ENCODE data around the gene GOLGA5.
"Not testable (repeated sequence)": the region's sequence is repeated elsewhere in the genome, so short reads cannot be mapped to it uniquely, and the experiment has no call there.

GOLGA5 gene

GRCh38 chr14:92841930-92842329, 47.8 kb downstream of the GOLGA5 start:
- DNase-seq: no peak

- DNase-seq: no peak
Measured at GRCh38 chr14:92844204-92844603, 50.1 kb downstream of the GOLGA5 start.

DNA sequence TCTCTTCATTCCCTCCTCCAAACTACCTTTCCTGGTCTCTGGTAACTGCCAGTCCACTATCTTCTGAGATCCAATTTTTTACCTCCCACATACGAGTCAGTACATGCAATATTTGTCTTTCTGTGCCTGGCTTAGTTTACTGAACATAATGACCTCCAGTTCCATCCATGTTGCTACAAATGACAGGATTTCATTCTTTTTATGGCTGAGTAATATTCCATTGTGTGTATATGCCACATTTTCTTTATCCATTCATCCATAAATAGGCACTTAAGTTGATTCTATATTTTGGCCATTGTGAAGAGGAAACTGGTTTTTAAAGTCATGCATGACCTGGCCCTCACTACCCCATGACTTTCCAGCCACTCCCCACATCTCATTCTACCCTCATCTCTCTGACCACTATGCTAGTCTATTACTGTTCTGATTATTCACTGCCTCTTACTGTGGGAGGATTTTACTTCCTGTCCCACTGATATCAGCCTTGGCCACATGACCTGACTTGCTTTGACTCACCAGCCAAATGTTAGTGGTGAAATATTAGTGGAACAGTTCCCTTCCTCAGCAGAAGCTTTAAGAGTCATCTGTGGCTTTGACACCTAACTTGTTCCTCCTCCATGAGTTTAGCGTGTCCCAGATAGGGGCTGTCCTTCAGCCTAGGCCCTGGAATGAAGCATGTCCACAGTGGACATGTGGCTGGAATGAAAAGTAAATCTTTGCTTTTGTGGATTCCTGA, 52.2 kb downstream of the GOLGA5 start:
- DNase-seq: no peak

DNA sequence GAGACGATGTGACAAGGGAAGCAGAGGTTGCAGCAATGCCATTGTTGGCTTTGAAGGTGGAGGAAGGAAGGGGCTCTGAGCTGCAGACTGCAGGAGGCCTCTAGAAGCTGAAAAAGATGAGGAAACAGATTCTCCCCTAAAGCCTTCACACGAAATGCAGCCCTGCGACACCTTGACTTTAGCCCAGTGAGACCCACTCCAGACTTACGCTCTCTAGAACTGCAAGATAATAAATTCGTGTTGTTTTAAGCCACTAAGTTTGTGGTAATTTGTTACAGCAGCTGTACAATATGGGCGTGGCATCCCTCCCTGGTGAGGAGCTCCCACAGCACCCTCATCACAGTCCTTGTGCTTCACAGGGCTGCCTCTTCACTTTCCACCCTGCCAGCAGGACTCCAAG, 53.2 kb downstream of the GOLGA5 start:
- no peak for DNase-seq

DNA sequence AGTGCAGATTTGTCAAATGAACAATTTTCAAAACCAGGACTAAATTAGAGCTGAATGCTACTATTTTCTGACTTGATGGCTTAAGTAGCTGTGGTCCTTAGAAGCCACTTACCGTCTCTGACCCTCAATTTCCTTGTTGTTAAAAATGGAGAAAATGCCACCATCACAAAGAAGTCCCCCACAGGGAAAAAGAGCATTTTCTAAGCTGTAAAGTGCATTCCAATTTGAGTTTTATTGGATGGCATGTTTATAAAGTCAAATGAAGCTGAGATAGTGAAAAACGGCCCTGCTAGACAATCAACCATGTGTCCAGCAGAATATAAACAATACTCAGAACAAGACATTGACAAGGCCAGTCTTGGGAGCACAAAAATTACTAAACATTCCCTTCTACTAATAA, 53.6 kb downstream of the GOLGA5 start:
- no peak for DNase-seq

DNA sequence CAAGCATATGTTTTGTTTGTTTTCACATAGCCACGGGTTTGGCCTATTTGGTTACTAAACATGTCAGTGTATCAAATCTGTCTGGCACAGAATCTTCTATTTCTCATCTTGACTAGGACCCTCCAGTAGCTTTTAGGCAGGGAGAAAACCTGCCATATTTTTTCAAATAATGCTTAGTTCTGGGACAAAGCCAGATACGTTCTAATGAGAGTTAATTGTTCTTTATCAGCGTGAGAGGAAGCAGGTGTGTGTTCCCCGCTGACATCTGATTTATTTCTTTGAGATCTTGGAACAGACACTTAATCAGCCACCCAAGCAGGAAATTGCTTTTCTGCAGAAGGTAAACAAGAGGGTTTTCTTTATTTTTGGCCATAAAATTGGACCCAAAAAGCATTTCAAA, 54.8 kb downstream of the GOLGA5 start:
- peak; percentile 98 for DNase-seq

- DNase-seq: no peak
Measured at GRCh38 chr14:92850492-92850891, 56.4 kb downstream of the GOLGA5 start.

- not testable (repeated sequence) for DNase-seq
Measured at GRCh38 chr14:92853136-92853535, 59.0 kb downstream of the GOLGA5 start.

GRCh38 chr14:92860049-92860840, 66.1 kb downstream of the GOLGA5 start:
- no peak for DNase-seq

- no peak for DNase-seq
Measured at GRCh38 chr14:92861856-92862745, 68.0 kb downstream of the GOLGA5 start.

DNA sequence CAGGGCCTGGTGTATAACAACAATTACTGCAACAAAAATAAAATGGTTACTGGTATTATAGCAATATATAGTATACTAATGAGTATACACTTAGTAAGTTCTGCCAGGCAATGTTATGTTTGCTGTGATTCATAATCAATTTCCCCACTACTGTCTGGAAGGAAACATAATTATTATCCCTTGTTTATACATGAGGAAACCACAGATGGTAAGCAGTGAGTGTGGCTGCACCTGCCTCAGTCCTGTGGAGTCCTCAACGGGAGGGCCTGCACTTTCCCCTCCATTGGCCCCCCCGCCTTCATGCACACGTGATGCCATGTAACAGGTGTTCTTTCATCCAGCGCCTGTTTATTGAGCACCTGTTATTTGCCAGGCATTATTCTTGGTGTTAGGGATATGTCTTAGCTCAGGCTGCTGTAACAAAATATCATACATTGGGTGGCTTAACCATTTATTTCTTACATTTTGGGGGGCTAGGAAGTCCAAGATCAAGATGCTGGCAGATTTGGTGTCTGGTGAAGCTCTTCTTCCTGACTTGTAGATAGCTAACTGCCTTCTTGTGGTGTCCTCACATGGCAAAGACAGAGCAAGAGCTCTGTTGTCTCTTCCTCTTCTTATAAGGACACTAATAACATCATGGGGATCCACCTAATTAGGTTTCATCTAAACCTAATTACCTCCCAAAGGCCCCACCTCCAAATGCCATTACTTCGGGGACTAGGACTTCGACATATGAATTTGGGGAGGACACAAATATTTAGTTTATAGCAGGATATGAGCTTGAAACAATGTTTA, 69.4 kb downstream of the GOLGA5 start:
- DNase-seq: peak; percentile 96

DNA sequence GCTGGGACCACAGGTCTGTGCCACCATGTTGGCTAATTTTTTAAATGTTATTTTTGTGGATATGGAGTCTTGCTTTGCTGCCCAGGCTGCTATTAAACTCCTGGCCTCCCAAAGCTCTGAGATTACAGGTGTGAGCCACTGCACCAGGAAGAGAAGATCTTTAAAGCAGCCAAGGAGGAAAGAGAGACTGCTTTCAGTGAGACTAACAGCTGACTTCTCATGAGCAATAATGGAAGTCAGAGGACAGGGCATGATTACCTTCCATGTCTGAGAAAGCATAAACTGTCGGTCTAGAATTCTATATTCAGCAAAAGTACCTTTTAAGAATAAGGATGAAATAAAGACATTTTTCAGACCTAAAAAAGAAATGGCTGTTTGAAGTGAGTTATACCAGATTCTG, 71.6 kb downstream of the GOLGA5 start:
- DNase-seq: no peak

DNA sequence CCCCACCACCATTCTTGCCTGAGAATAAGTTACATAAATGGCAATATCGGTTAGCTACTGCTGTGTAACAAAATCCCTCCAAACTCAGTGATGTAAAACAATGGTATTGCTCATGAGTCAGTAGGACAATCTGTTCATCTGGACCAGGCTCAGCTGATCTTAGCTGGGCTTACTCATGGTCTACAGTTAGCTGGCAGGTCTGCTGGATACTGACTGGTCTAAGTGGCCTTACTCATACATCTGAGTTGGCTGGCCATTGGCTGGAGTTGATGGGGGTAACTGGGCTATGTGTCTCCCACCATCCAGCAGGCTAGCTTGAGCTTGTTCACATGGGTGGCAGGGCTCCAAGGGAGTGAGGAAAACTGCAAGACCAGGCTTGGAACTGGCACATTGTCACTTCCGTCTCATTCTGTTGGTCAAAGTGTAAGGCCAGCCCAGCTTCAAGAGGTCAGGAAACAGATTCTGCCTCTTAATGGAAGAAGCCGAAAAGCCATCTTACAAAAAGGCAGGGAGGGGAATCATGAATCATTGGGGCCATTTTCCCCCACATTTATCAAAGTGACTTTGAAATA, 72.2 kb downstream of the GOLGA5 start:
- DNase-seq: no peak

DNA sequence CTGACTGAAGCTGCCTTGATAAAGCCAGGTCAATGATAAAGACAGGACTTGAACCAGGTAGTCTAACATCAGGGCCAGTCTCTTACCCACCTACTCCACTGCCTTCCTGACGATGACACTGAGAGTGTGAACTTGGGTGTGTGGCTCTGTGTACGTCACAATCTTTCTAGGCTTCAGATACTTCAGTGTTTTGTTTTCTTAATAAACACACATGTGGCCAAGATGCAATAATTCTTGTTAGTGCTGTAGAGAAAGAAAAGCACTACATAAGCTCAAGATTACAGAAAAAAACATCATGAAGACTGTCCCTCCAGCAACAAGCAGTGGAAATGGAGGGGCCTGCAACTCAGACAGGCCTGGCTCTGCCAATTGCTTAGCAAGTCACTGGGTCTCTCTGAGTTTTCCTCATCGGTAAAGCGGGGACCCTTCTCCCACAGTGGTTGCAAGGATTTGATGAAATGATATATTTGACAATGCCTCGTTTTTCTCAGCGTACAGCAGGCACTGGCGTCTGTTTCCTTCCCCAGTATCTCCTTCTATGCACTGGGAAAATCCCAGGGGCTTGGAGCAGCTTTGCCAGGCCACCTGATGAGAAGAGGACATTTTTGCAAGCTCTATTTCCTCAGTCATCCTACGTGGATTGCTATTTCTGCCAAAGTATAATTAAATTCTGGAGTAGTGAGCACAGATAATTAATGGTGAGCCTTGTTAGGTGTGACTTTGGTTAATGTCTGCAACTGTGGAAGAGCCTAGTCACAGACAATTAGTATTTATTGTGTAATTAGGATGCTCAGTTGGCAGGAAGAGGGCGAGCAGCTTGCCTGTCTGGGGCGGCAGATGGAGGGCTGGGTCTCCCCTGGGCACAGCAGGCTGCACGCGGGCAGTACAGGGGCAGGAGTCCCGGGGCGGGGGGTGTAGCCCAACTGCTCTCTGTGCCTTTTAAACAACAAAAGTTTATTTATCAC, 73.1 kb downstream of the GOLGA5 start:
- peak; percentile 94 for DNase-seq

DNA sequence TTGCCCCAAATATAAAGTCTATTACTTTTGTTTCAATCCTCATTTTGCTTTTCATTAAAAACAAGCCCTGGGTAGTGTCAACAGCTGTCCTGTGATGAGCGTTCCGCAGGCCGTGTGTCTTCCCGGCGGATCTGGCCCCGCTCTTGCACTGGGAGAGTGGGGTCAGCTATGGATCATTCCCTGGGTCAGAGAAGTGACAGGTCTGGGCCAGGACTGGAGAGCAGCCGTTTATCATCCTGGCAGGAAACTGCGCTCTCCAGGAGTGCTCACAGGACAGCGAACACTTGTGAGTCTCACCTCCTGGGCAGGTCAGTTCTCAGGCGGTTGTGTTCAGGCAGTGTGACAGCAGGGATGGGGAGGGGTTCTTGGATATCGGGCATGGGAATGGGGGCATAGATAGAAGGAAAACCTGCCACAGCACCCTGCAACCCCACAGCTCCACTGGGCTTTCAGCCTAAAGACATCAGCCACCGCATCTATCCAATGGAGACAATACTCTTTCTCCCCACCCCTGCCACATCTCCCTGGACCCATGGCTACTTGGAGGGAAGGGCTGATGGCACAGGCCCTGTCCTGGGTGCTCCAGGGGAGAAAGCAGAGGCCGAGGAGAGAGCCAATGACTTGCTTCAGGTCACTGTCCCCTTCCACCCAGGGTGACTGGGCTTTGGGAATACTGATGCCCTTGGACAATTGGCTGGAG, 81.0 kb downstream of the GOLGA5 start:
- no peak for DNase-seq

DNA sequence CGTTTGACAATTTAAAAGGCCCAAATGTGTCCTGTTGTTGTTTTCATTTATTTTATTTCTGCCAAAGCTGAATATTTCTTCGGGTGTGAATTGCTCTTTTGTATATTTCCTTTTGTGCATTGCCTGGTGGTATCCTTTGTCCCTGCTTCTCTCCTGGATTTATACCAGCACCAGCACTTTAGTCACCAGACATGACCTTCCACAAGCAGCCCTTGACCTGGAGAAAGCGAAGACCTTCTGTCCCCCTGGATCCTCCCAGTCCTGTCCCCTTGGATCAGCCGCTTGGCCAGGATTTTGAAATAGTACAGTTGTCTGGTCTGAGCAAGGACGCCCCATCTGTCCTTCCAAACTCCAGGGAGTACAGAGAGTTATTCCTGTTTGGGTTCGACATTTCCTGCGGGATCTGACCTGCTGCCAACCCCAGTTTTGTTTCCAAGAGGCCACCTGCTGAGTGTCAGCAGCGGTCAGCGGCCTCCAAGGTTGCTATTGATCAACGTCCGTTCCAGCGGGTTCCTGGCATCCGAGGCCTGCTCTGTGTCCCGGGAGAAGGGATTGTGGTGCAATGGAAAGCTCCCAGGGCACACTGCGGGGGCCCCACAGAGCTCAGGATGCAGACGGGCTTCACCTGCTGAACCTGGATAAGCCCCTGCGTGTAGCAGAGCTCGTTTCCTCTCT, 83.8 kb downstream of the GOLGA5 start:
- no peak for DNase-seq

DNA sequence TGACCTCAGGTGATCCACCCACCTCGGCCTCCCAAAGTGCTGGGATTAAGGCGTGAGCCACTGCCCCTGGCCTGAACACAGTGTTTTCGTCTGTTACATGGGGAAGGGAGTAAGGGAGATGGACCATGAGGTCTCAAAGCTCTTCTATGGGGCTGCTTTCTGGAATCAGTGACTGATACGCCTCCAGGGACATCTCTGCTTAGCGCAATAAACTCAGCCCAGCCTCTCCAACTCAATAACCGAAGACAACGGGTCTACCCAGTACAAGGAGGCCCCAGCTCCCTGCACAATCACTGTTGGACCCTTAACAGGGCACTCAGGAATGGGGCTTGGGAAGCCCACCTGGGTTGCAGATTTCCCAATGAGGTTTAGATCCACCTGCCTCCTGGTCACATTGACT, 86.2 kb downstream of the GOLGA5 start:
- no peak for DNase-seq

DNA sequence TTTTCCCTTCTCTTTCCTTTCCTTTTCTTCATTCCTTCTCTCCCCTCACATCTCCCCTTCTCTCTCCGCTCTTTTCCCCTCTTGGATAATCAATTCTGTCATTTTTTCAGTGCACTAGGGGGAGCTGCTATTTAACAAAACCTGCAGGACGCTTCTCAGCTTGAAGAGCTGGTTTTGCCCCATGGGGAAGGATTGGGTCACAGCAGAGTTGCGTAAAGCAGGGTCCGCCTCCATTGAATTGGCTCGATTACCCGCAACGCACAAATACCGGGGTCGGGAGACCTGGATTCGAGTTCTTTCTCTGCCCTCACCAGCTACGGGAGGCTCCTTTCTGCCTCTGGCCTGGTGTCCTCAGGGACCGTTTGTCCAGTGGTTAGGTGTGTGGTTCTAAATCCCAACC, 86.7 kb downstream of the GOLGA5 start:
- DNase-seq: no peak

- DNase-seq: no peak
Measured at GRCh38 chr14:92883066-92883465, 89.0 kb downstream of the GOLGA5 start.

DNA sequence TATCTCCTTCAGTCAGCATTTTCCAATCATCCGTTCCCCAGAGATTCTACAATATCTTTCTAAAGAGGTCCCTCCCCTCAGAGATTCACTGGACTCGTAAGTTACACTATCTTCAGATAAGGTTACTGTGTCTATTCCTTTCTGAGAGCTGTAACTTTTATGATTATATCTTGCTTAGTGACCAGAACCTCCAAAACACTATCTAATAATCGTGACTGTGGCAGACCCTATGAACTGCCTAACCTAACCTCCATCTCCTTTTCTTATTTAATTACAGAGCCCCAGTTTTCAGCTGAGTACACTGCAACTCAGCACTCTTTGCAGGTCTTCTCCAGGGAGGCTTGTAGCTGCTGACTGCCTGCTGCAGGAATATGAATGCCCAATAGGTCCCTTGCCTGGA, 90.3 kb downstream of the GOLGA5 start:
- DNase-seq: no peak

Data from NCI-H2081 treated with DMSO at 0.1 percent for 48 hours (cell line).